Gastroesophageal sphincter (tissue), 3 donors: ENCODE results near the gene THSD4.

ENCODE experiments used
- POLR2A ChIP-seq, 2 donors: fragments of 450-650 bp; IDR thresholded peaks; one replicate each; pipeline ENCODE4 v1.6.1; 2017; ENCODE audit warnings: antibody characterized with exemption in 2 of 2, mild to moderate bottlenecking in 2 of 2, moderate library complexity in 1 of 2
- TF ChIP-seq, protein P1 (sequence below), 4 experiments: fragments of 200-600 bp in 2 of 4; fragments of 450-650 bp in 2 of 4; sonication (generic) in 1 of 4; IDR thresholded peaks; one replicate each; pipeline ENCODE4 v1.5.1; 2017 to 2019; ENCODE audit warnings: antibody characterized with exemption in 4 of 4, mild to moderate bottlenecking in 2 of 4, moderate library complexity in 2 of 4

DNA sequence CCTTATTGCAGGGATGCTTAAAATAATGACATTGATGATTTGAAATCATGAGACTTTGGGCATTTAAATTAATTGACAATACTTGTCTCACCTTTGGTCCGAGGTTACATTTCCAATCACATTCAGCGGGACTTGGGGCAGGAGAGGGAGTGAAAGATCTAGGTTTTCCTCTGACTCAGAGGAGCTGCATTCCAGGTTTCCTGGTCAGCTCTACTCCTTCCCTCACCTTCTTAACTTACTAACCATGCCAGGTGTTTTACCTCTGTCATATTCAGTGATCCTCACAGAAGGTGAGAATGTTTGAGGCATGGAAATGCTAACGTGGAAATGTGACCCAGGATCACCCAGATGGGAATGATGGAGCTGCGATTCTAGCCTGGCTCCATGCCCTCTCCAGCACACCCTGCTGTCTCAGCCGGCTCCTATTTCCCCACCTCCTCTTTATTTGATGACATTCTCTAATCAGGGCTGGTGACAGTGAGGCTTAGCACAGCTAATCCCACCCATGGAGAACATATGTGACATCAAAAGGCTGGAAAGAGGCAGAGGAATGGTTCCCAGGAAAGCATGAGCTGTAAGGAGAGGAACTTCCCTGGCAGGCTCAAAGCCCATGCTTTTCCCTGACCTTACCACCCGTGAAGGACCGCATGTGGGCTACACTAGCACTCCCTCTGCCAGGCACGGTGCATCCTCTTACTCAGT is 38.7 kb downstream of the THSD4 start:
- TF ChIP-seq, protein P1, sequence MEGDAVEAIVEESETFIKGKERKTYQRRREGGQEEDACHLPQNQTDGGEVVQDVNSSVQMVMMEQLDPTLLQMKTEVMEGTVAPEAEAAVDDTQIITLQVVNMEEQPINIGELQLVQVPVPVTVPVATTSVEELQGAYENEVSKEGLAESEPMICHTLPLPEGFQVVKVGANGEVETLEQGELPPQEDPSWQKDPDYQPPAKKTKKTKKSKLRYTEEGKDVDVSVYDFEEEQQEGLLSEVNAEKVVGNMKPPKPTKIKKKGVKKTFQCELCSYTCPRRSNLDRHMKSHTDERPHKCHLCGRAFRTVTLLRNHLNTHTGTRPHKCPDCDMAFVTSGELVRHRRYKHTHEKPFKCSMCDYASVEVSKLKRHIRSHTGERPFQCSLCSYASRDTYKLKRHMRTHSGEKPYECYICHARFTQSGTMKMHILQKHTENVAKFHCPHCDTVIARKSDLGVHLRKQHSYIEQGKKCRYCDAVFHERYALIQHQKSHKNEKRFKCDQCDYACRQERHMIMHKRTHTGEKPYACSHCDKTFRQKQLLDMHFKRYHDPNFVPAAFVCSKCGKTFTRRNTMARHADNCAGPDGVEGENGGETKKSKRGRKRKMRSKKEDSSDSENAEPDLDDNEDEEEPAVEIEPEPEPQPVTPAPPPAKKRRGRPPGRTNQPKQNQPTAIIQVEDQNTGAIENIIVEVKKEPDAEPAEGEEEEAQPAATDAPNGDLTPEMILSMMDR (IDR thresholded peaks at IDR 0.05): no peak
- TF ChIP-seq POLR2A (IDR thresholded peaks at IDR 0.05): no peak
